Measurements from ENCODE around the gene RNF114.

GRCh38 chr20:49945701-49946477 lies 9.7 kb downstream of the RNF114 start:
- no peak for TF ChIP-seq JUND (IDR thresholded peaks at IDR 0.05)
- TF ChIP-seq CTCF (IDR thresholded peaks at IDR 0.05; ENCODE audit: low read depth, low read length, missing input control) = no peak
- TF ChIP-seq SP1 (IDR thresholded peaks at IDR 0.05) = no peak
- no peak for TF ChIP-seq MAX (IDR thresholded peaks at IDR 0.05)
- TF ChIP-seq ZBTB33 (IDR thresholded peaks at IDR 0.05) = no peak
- TF ChIP-seq GABPA (IDR thresholded peaks at IDR 0.05 in 1 of 2, conservative IDR thresholded peaks at IDR 0.05 in 1 of 2) = no peak
- no peak for TF ChIP-seq ATF3 (IDR thresholded peaks at IDR 0.05)
- TF ChIP-seq YY1 (IDR thresholded peaks at IDR 0.05) = no peak
